TTC549 (cell line): ENCODE results near the gene PARL.

Source experiments
- FAIRE-seq: peaks from 2 replicates; lab custom pipeline; 2012; peaks lifted over from hg19 to GRCh38; lab: Jason Lieb, UNC

Gene PARL

DNA sequence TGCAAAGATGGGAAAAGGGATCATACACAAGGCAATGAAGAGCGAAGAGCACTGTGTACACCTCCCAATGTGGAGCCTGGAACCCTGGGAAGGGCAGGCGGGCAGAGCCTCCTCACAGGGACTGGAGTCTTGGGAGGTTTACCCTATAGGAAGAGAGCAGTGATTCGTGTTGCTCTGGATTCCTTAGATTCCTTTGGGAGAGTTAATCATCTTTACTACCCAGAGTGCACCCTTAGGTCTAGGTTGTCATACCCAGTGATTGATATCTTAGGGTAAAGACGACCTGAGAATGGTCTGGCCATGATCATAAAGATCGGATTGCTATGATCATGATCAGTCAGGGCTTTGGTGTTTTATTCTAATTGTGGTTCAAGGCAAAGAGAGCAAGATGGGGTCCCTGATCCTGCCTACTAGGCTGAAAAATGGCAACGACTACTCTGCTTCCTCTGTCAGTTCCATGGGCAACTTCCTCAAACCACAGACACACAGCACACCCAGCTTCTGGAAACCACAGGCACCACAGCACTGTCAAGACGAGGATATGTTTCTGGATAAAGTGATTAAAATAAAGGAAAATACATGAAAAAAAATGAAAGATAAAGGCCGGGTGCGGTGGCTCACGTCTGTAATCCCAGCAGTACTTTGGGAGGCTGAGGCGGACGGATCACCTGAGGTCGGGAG is 38.9 kb downstream of the PARL start:
- FAIRE-seq, result no peak

DNA sequence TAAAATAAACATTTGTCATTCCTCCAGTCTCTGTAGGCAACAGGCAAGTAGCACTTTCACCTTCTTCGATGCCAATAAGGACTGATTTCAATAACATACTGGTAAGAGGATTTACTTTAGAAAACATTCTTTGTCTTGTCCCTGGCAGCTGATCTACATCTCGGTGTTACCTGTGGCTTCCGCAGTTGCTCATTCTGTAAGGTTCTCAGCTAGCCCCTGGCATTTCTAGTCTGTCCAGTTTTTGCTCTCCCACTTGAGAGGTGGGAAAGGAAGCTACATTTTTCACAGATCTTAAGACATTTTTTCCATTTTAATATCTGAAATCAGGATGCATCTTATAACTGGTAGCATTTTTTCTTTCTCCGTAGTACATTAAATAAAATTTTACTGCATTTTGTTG is 39.6 kb downstream of the PARL start:
- FAIRE-seq, result no peak

DNA sequence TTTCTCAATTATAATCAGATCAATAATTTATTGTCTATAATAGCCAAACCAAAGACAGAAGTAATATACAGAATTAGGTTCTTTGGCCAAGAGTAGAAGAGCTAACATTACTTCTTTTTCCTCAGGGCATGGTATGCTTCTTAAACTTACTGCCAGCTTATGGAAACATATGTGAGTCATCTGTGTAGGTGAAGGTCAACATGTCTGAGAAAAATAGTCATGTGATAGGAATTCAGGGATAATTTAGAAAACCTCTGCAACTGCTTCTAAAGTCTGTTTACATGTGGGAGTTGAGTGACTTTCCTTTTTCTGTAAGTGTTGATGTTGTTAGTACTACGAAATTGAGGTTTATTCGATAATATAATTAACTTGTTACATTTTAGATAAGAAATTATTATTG is 40.1 kb downstream of the PARL start:
- FAIRE-seq, result no peak

DNA sequence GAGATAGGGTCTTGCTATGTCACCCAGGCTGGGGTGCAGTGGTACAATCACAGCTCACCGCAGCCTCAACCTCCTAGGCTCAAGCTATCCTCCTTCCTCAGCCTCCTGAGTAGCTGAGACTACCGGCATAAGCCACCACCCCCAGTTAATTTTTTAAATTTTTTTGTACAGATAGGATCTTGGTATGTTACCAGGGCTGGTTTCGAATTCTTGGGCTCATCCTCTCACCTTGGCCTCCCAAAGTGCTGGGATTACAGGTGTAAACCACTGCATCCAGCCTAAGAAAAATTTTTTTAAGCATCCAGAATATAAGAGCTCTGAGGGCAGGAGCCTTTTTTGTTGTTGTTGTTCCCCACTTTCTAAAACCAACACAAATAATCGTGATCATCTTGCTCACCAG is 44.9 kb downstream of the PARL start:
- no peak for FAIRE-seq

DNA sequence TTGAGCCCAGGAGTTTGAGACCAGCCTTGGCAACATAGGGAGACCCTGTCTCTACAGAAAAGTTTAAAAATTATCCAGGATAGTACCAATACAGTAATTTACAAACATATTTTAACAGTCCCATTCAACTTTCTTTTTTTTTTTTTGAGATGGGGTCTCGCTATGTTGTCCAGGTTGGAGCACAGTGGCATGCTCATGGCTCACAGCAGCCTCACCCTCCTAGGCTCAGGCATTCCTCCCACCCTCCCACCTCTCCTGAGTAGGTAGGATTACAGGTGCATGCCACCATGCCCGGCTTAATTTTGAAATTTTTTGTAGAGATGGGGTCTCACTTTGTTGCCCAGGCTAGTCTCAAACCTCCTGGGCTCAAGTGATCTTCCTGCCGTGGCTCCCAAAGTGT is 46.8 kb downstream of the PARL start:
- no peak for FAIRE-seq

DNA sequence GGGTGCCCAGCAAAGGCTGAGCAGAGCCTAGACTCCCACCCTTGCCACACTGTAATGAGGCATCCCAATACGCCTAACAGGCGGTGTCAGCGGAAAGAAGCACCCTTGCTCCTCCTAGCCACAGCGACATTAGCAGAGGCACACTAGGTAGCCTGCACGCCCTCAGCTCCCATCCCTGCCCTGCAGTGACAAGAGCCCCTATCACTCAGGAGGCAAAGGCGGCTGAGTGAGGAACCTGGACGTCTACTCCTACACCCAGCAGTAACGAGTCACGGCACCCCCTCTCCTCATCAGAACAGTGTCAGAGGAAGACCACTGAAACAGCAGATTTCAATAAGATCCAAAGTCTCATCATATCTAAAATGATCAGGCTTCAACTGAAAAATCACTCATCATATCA is 47.3 kb downstream of the PARL start:
- no peak for FAIRE-seq

DNA sequence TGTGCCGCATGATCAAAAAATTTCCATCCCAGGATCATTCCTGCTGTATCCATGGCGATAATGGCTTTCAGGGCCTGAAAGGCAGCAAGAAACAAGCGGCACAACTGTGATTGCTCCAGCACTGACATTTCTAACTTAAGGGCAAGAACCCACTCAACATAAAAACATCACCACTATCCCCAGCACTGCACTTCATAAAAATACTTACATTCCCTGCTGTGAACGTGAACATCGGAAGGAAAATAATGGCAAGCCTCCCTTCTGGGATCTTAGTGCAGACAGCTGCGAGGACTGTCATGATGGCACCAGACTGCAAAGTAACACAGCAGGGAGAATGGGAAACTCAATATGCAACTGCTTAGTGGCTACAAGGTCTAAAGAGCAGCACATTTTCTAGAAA is 51.2 kb downstream of the PARL start:
- no peak for FAIRE-seq

DNA sequence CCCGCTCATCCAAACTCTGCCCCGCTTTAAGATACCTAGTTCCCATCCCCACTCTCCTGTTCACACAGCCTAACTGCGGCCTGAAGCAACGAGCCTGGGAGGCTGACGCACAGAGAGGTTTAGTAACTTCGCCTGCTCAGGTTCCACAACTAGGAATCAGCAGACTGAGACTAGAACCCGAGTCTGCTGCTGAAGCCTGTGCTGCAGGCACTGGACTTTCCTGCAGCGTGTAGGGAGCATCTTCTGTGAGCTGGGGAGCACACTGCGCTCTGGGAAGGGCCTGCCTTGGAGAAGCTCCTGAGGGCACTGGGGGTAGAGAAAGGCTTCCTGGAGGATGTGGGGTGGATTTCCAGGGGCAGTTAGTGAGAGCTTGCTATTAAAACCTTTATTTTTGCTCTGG is 54.5 kb downstream of the PARL start:
- FAIRE-seq, result no peak

DNA sequence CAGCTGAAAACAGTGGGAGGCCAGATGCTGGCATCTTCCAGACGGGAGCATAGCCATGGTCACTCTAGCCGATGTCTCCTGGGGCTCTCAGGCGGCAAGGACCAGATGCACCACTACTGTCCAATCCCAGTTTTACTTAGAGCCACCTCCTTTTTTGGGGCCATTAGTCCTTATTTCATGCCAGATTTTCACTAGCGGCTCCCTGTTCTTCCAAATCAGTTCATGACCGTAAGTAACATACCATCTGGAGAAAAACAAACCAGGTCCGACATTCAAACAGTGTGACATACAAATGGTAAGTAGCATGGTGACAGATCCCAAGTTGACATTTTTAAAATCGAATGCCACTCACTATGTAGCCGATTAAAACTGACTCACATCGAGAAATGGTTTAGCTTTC is 55.2 kb downstream of the PARL start:
- FAIRE-seq, result no peak

DNA sequence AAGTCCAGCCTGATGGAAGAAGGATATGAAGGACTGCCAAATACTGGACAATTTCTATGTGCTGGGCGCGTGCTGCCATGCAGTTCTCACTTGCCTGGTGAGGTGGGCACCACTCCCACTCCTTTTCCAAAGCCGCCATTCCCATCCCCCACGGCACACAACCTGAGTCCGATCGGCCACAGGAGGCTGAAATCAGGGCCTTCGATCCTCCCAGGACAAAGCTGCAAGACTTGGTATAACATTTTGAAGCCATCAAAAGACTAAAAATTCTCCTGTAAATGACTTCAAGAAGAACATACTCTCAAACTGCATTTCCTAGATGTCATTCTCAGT is 56.2 kb downstream of the PARL start:
- no peak for FAIRE-seq

DNA sequence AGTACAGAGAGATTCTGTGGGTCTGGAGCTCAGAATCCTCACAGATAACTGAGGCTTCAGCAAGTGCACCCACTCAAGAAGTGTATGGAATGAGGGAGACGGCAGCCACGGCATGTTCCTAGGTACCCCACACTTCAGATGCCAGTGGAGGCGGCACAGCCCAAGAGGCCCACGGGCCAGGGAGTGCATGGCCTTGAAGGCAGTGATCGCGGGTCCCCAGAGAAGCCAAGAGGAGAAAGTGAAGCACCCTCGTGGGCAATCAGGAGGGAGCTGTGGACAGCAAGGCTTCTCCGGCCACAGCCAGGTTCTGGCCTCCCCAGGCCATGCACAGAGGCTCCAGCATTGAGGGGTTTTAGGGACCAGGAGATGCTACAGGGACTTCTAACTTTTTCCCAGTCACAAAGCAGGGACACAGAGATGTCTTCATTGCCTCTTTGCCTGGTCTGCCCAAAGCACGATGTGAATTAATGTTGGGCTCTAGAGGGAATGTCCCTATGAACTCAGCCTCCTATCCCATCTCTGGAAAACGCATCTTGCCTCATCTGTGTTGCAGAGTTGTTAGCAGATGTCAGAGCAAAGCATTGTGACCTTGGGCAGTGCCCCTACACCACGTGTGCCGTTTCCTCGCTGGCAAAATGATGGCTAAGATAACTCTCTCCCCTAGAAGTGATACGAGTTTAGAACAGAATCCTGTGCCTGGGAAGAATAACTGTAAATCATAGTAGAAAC is 56.7 kb downstream of the PARL start:
- no peak for FAIRE-seq

DNA sequence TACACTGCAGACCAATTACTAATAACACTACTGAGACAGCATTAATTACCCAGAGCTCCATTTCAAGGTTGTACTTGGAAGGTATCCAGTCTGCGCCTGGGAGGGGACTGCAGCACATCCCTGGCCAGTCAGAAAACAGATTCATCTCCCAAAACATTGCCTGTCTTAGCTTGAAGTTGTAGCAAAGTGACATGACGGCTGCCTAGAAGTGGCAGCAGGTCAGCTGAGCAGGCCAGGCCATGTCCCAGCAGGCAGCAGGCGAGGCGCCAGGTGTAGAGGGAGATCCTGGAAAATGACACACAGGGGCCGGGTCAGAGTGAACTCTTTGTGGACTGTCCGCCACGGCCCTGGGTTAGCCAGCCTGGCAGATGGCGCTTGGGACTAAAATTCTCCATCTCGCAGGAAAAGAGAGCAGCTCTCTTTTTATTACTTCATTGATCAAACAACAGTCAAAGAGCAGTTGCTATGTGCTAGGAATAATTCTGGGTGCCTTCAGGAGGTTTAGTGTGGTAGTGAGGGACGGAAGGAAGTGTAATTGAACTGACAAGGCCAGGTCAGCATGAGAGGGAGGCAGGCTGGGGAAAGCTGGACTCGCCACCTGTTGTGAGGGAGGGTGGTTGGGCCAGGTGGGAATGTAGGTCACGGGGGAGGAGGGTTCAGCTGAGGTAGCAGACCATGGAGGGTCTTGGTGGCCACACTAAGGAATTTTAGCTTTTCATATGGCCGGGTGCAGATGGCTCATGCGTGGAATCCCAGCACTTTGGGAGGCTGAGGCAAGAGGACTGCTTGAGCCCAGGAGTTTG is 58.0 kb downstream of the PARL start:
- no peak for FAIRE-seq

DNA sequence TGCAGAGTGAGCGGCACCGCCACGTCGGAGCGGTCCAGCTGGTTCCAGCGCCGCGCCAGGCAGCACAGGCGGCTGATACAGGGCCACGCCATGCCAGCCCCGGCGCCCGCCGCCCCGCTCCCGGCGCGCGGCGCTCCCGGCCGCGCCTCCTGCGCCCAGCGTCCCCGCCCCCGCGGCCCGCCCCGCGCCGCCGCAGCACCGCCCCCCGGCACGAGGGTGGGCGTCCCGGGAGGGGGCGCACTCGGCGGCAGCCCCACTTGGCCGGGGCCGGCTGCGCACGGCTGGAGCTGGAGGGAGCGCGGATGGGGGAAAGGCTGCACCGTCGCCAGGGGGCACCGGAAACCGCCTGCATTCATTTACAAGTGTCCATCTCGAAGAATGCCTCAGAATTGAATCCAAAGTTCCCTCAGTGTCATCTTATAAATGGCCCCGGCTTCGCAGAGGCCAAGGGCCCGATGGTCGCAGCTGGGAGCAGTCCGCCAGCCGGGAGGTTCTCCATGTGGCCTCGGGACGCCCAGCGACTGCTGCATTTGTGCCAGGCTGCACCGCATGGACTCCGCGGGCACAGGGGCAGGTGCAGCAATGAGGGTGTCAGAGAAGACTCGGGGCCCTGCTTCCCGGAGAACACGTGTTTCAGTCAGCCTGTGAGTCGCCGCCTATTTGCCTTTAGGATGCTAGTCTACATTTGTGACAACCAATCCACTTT is 59.1 kb downstream of the PARL start, which contains the start of gene MAP6D1:
TSS of gene MAP6D1 (minus strand) at position 122 of the 706 bp plus-strand sequence. CDS start at position 92, 30 bp downstream.
- FAIRE-seq, result no peak

DNA sequence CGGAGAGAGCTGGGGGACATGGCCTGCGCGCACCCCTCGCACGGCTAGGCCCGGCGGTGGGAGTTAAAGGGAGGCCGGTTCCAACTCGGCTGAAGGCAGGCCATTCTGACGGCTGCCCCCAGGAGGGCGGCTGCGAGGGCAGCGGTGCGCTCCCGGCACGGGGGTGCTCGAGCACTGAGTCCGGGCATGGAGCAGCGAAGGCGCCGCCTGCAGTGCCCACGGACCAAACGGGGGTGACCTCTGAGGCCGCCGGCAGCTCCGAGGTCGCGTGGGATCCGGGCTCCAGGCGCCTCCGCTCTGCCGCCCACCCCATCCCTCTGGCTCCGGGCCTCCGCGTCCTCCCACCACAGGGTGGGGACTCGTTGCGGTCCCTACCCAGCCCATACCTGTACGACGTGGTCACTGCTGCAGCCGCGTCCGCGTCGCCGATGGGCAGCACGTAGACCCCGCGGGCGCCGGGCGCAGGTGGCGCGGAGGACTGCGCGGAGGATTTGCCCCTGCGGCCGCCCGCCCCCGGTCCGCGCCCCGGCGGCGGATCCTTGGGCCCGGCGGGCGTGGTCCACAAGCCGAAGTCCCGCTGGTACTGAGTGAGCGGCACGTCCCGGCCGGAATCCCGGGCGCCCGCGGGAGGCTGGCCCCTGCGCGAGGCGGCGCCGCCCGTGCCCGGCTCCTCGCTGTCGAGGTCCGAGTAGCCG is 59.8 kb downstream of the PARL start:
- no peak for FAIRE-seq

DNA sequence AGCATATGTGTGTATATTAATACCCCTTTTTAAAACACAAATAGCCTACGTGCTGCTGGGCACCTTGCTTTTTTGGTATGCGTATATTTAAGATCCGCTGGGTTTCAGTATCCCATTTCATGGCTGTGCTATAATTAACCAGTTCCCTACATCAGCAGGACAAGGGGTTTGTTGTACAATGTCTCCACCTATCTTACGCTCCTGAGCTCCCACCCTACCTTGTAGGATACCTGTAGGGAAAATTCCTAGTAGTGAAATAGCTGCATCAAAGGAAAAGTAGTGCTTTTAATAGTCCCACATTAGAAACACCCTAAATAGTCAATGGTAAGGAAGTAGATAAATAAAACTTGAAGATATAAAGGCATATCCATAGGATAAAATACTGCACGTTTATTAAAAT is 60.7 kb downstream of the PARL start:
- no peak for FAIRE-seq

DNA sequence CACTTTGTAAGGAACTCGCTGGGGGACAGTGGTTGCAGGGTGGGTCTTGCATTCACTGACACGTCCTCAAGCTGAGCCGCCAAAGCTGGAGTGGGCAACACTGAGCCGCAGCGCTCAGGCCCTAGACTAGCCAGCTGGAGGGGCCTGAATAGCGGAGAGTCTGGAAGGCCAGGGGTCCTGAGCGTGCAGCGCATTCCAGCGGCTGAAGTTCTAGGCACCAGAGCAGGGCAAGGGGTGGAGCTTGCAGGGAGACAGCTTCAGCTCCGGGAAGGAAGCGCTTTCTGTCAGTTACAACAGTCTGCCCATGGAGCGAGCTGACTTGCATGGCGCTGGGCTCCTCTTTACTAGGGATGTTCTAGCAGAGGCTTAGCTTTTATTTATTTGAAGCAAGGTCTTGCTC is 62.0 kb downstream of the PARL start:
- FAIRE-seq, result no peak

DNA sequence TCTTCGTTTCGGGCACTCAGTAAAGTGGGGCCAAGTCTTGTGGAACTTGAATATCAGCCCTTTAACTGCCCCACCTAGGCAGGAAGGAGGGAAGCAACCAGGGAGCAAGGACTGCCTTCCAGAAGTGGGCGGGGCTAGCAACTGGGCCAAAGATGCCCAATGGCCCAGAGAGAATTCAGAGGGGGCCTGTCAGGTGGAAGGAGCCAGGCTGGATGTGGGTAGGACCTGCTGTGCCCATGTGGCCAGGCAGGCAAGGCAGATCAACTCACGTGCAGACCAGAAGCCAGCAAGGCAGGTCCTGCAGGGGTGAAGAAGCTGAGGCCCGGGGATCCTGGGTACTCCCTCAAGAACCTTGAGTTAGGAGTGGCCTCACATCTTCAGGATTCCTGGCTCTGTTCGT is 64.8 kb downstream of the PARL start:
- no peak for FAIRE-seq

DNA sequence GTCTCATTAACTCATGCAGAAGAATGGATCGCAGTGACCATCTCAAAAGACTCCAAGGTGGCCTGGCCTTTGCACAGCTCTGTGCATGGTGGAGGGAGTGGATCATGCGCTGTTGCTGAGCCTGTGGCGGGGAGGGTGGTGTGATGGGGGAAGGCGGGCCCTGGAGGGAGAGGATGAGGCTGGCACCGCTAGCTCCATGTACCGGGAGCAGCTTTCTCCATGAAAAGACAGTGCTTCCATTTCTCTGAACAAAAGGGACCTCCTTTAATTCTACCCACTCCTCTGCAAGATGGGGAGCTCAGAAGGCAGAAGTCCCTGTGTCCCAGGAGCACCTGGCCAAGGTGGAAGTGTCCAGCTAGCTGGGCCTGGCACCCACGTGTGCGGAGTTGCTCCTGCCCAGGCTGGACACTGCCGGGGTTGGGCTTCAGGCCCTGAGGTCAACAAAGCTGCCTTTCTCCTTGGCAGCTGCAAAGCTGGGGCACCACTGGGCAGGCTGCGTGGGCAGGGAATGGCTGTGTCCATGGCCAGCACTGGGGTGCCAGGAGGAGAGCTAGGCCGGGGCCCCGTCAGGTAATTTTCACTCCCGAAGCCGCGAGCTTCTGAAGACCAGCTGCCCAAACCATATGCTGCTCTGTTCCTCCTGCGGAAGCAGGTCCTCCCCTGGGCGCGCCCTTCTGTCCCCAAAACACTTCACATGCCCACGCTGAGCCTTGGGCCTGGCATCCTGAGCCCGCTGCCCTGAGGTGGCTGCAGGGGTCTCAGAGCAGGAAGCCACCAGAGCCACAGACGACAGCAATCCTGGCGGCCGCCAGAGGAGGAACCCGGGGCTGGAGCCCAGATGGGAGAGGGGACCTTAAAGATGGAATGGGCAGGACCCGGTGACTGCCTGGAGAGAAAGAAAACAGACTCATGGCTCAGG is 65.7 kb downstream of the PARL start:
- no peak for FAIRE-seq

DNA sequence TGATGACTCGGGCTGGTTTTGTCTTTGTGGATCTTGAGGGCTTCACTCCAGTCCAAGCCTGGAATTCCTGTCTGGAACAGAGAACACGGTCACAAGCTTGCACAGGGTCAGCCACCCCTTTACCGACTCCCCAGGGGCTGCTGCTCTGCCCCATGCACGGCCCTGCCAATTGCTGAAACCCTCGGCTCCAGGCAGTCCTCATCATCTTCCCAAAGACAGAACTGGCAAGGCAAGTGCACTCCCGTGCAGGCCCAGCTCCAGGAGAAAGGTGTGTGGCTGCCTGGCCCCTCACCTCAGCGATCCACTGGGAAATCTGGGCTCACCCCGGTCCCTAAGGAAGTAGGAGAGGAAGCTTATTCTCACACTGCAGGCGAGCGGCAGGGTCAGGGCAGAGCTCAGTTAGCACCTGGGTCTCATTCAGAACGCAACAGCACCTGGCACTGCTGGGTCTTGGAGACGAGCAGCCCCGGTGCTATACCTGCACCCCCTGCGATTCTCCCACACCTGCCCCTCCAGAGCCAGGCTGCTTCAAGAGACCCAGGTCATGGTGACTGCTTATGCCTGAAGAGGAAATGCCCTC is 66.5 kb downstream of the PARL start:
- FAIRE-seq, result no peak

DNA sequence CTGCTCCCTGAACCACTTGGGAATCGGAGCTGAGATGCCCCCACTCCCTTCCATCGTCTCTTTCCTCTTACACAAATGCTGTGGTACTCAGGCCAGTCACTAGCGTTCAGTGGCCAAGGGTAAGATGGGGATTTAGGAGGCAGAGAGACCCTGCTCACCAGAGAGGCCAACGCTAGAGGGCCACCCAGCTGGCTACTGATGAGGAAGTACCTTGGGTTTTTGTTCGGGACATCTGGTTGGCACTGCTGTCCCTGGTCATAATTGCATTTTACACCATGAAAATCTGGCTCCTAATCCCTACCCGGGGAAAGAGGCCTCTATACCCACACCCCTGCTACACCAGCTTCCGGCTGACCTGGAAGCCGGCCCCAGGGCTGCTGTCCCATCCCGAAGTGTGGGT is 67.0 kb downstream of the PARL start:
- FAIRE-seq, result no peak
